Measurements from ENCODE around the gene SLC44A5.

Gene SLC44A5

GRCh38 chr1:75234562-75234961 is 376.4 kb downstream of the SLC44A5 start:
- Histone ChIP-seq H3K4me2 (no peak overlapping the region), H3K9ac (no peak overlapping the region), H3K27me3 (no peaks in the 10 kb centered on the region), H3K4me3 (no peak overlapping the region), H3K36me3 (no peaks in the 10 kb centered on the region), H3K9me3 (replicated peaks in 1 of 11) (no peaks in the 10 kb centered on the region), H4K20me1 (no peaks in the 10 kb centered on the region), H3K27ac (no peak overlapping the region), H3K4me1 (no peaks in the 10 kb centered on the region)
- no peak for TF ChIP-seq Cebpa-rat (IDR thresholded peaks at IDR 0.05)

GRCh38 chr1:75233302-75233929 is 377.5 kb downstream of the SLC44A5 start:
- Histone ChIP-seq H3K4me1 (no peaks in the 10 kb centered on the region), H3K9ac (no peak overlapping the region), H3K27ac (no peak overlapping the region), H3K9me3 (replicated peaks in 1 of 11) (no peaks in the 10 kb centered on the region), H3K27me3 (no peaks in the 10 kb centered on the region), H3K4me2 (no peak overlapping the region), H3K36me3 (no peaks in the 10 kb centered on the region), H3K4me3 (no peak overlapping the region), H4K20me1 (no peaks in the 10 kb centered on the region)
- no peak for TF ChIP-seq Cebpa-rat (IDR thresholded peaks at IDR 0.05)

GRCh38 chr1:75220072-75220471 is 390.8 kb downstream of the SLC44A5 start:
- Histone ChIP-seq H3K4me3 (no peak overlapping the region), H3K9me3 (replicated peaks in 1 of 11) (no peaks in the 10 kb centered on the region), H3K36me3 (no peaks in the 10 kb centered on the region)

GRCh38 chr1:75214017-75214416 is 396.9 kb downstream of the SLC44A5 start:
- Histone ChIP-seq H3K36me3 (no peaks in the 10 kb centered on the region), H3K9me3 (replicated peaks in 1 of 11) (no peaks in the 10 kb centered on the region), H3K4me3 (no peak overlapping the region), H3K4me1 (no peaks in the 10 kb centered on the region), H3K4me2 (no peak overlapping the region), H4K20me1 (no peaks in the 10 kb centered on the region), H3K9ac (no peak overlapping the region), H3K27ac (no peak overlapping the region), H3K27me3 (no peaks in the 10 kb centered on the region)
- TF ChIP-seq Cebpa-rat (IDR thresholded peaks at IDR 0.05), result no peak

More at GRCh38 chr1:75220072-75220471, 390.8 kb downstream of the SLC44A5 start:
- Histone ChIP-seq H4K20me1 (no peaks in the 10 kb centered on the region), H3K27me3 (no peaks in the 10 kb centered on the region), H3K27ac (no peak overlapping the region), H3K9ac (no peak overlapping the region), H3K4me1 (no peaks in the 10 kb centered on the region), H3K4me2 (no peak overlapping the region)
- no peak for TF ChIP-seq Cebpa-rat (IDR thresholded peaks at IDR 0.05)

GRCh38 chr1:75211648-75212047 is 399.3 kb downstream of the SLC44A5 start:
- Histone ChIP-seq H3K9ac (no peak overlapping the region), H3K4me3 (no peak overlapping the region), H3K4me1 (no peaks in the 10 kb centered on the region), H3K27me3 (no peaks in the 10 kb centered on the region), H3K9me3 (replicated peaks in 1 of 11) (no peaks in the 10 kb centered on the region), H4K20me1 (no peaks in the 10 kb centered on the region), H3K27ac (no peak overlapping the region), H3K4me2 (no peak overlapping the region), H3K36me3 (no peaks in the 10 kb centered on the region)
- TF ChIP-seq Cebpa-rat (IDR thresholded peaks at IDR 0.05), result no peak

GRCh38 chr1:75208862-75209261 is 402.1 kb downstream of the SLC44A5 start:
- Histone ChIP-seq H3K27me3 (no peaks in the 10 kb centered on the region), H3K36me3 (no peaks in the 10 kb centered on the region), H3K9me3 (replicated peaks in 1 of 11) (no peaks in the 10 kb centered on the region), H3K4me2 (no peak overlapping the region), H3K27ac (no peak overlapping the region), H4K20me1 (no peaks in the 10 kb centered on the region), H3K4me1 (no peaks in the 10 kb centered on the region), H3K4me3 (no peak overlapping the region), H3K9ac (no peak overlapping the region)
- TF ChIP-seq Cebpa-rat (IDR thresholded peaks at IDR 0.05), result no peak

GRCh38 chr1:75203415-75204277 is 407.3 kb downstream of the SLC44A5 start:
- Histone ChIP-seq H3K27ac (no peak overlapping the region), H3K36me3 (no peaks in the 10 kb centered on the region), H3K4me2 (no peak overlapping the region), H3K4me3 (no peak overlapping the region), H4K20me1 (no peaks in the 10 kb centered on the region), H3K9ac (no peak overlapping the region), H3K4me1 (no peaks in the 10 kb centered on the region), H3K9me3 (replicated peaks in 1 of 11) (no peaks in the 10 kb centered on the region), H3K27me3 (no peaks in the 10 kb centered on the region)
- TF ChIP-seq Cebpa-rat (IDR thresholded peaks at IDR 0.05), result no peak

- Histone ChIP-seq H3K4me1 (no peaks in the 10 kb centered on the region), H3K36me3 (no peaks in the 10 kb centered on the region), H3K27me3 (no peaks in the 10 kb centered on the region), H4K20me1 (no peaks in the 10 kb centered on the region), H3K9ac (no peak overlapping the region), H3K27ac (no peak overlapping the region), H3K4me2 (no peak overlapping the region), H3K9me3 (replicated peaks in 1 of 11) (no peaks in the 10 kb centered on the region), H3K4me3 (no peak overlapping the region)
- no peak for TF ChIP-seq Cebpa-rat (IDR thresholded peaks at IDR 0.05)
These were observed 408.2 kb downstream of the SLC44A5 start for GRCh38 chr1:75202751-75203150.

- no peaks in the 10 kb centered on the region for H3K9me3 ChIP-seq (replicated peaks in 1 of 11)
- no peak overlapping the region for H3K27ac ChIP-seq
- no peaks in the 10 kb centered on the region for H3K36me3 ChIP-seq
- no peaks in the 10 kb centered on the region for H4K20me1 ChIP-seq
- H3K27me3 ChIP-seq, result no peaks in the 10 kb centered on the region
- H3K4me1 ChIP-seq, result peaks cover 0 to 7% (median 0%) of the 10 kb centered on the region in 10 experiments; a peak in 1 of 20 replicates
- H3K9ac ChIP-seq, result no peak overlapping the region
- no peak overlapping the region for H3K4me2 ChIP-seq
- no peak for TF ChIP-seq Cebpa-rat (IDR thresholded peaks at IDR 0.05)
- H3K4me3 ChIP-seq, result no peak overlapping the region
These were observed 412.2 kb downstream of the SLC44A5 start for GRCh38 chr1:75198761-75199160.

- no peak for TF ChIP-seq Cebpa-rat (IDR thresholded peaks at IDR 0.05)
- no peaks in the 10 kb centered on the region for H3K9me3 ChIP-seq (replicated peaks in 1 of 11)
- no peak overlapping the region for H3K9ac ChIP-seq
- H3K36me3 ChIP-seq, result no peaks in the 10 kb centered on the region
- peaks cover 0 to 7% (median 0%) of the 10 kb centered on the region in 10 experiments; a peak in 1 of 20 replicates for H3K4me1 ChIP-seq
- no peaks in the 10 kb centered on the region for H4K20me1 ChIP-seq
- no peak overlapping the region for H3K4me3 ChIP-seq
- no peaks in the 10 kb centered on the region for H3K27me3 ChIP-seq
- H3K27ac ChIP-seq, result no peak overlapping the region
- no peak overlapping the region for H3K4me2 ChIP-seq
These were observed 412.8 kb downstream of the SLC44A5 start for GRCh38 chr1:75198163-75198562.

All from BLaER1 treated with 17β-estradiol and CSF1 and Interleukin-3, amounts not matched to agents 10 nM and 100 nM (cell line).